SJCRH30 (cell line): ENCODE results near the gene DDR2. TPM values are rescaled to one million over a fixed set of nuclear protein-coding genes. Genes with fewer than 3 reads are reported as not detected.

Experiments
- DNase-seq, 2 experiments: peaks; one replicate each; pipeline ENCODE4 v3.0.0-alpha.2; 2015 to 2020
- H3K27ac ChIP-seq: fragments of 250-450 bp; sonication (Bioruptor Pico); 2 replicates; pipeline ENCODE4 v1.5.1; 2020; ENCODE audit warnings: mild to moderate bottlenecking, moderate library complexity
- H3K27me3 ChIP-seq: fragments of 250-450 bp; sonication (Bioruptor Pico); 2 replicates; pipeline ENCODE4 v1.5.1; 2020; ENCODE audit warnings: mild to moderate bottlenecking, moderate library complexity
- H3K36me3 ChIP-seq: fragments of 250-450 bp; sonication (Bioruptor Pico); 2 replicates; pipeline ENCODE4 v1.5.1; 2020; ENCODE audit warnings: mild to moderate bottlenecking, moderate library complexity
- H3K4me1 ChIP-seq: fragments of 250-450 bp; sonication (Bioruptor Pico); 2 replicates; pipeline ENCODE4 v1.5.1; 2020; ENCODE audit warnings: mild to moderate bottlenecking, moderate library complexity
- H3K4me3 ChIP-seq: fragments of 250-450 bp; sonication (Bioruptor Pico); 2 replicates; pipeline ENCODE4 v1.5.1; 2020; ENCODE audit warnings: mild to moderate bottlenecking, moderate library complexity
- H3K9me3 ChIP-seq: fragments of 250-450 bp; sonication (Bioruptor Pico); replicated peaks from 2 replicates; pipeline ENCODE4 v1.5.1; 2020; ENCODE audit warnings: mild to moderate bottlenecking, moderate library complexity
- total RNA-seq: library from RNA; depleted of rRNA; stranded (reverse); fragments of >200 nt; shearing (Covaris generic); gene quantifications from 2 replicates; pipeline ENCODE4 v1.2.3, GENCODE V29; 2014

The DDR2 gene
- total RNA-seq, 1 experiment from 2014 or later: 47.8 TPM

- H3K27ac ChIP-seq: no peak overlapping the region
- peaks cover 6% of the 10 kb centered on the region; the same call in 1 of the 2 replicates for H3K9me3 ChIP-seq
- H3K36me3 ChIP-seq: no peaks in the 10 kb centered on the region
- H3K4me3 ChIP-seq: no peak overlapping the region
- no peaks in the 10 kb centered on the region for H3K27me3 ChIP-seq
- DNase-seq: no peak
- no peaks in the 10 kb centered on the region for H3K4me1 ChIP-seq
Measured at GRCh38 chr1:162617513-162617912, 14.8 kb upstream of the DDR2 start.

- Histone ChIP-seq H3K4me1 (no peaks in the 10 kb centered on the region), H3K36me3 (no peaks in the 10 kb centered on the region), H3K4me3 (no peak overlapping the region), H3K27me3 (no peaks in the 10 kb centered on the region), H3K9me3 (peaks cover 6% of the 10 kb centered on the region; the same call in 1 of the 2 replicates), H3K27ac (no peak overlapping the region)
- no peak for DNase-seq
Measured at GRCh38 chr1:162619076-162619475, 13.2 kb upstream of the DDR2 start.

- peaks cover 6% of the 10 kb centered on the region; the same call in 1 of the 2 replicates for H3K9me3 ChIP-seq
Measured at GRCh38 chr1:162621256-162621655, 11.0 kb upstream of the DDR2 start.

GRCh38 chr1:162625679-162626078 lies 6.6 kb upstream of the DDR2 start:
- Histone ChIP-seq H3K4me3 (no peak overlapping the region), H3K9me3 (no peaks in the 10 kb centered on the region), H3K27ac (no peak overlapping the region), H3K36me3 (no peaks in the 10 kb centered on the region), H3K27me3 (no peaks in the 10 kb centered on the region), H3K4me1 (peaks cover 13% of the 10 kb centered on the region)
- no peak for DNase-seq

More at GRCh38 chr1:162621256-162621655, 11.0 kb upstream of the DDR2 start:
- Histone ChIP-seq H3K36me3 (no peaks in the 10 kb centered on the region), H3K27me3 (no peaks in the 10 kb centered on the region), H3K4me1 (no peaks in the 10 kb centered on the region), H3K27ac (no peak overlapping the region), H3K4me3 (no peak overlapping the region)
- no peak for DNase-seq

GRCh38 chr1:162626094-162626493 lies 6.2 kb upstream of the DDR2 start:
- no peak for DNase-seq
- Histone ChIP-seq H3K9me3 (no peaks in the 10 kb centered on the region), H3K27me3 (no peaks in the 10 kb centered on the region), H3K4me1 (peaks cover 13% of the 10 kb centered on the region), H3K27ac (no peak overlapping the region), H3K4me3 (no peak overlapping the region), H3K36me3 (no peaks in the 10 kb centered on the region)

GRCh38 chr1:162626761-162627160 lies 5.5 kb upstream of the DDR2 start:
- DNase-seq: no peak
- H3K4me1 ChIP-seq: peaks cover 13% of the 10 kb centered on the region
- no peaks in the 10 kb centered on the region for H3K9me3 ChIP-seq
- no peak overlapping the region for H3K27ac ChIP-seq
- H3K36me3 ChIP-seq: no peaks in the 10 kb centered on the region
- no peak overlapping the region for H3K4me3 ChIP-seq
- no peaks in the 10 kb centered on the region for H3K27me3 ChIP-seq

GRCh38 chr1:162627662-162628296 lies 4.5 kb upstream of the DDR2 start:
- no peak overlapping the region for H3K27ac ChIP-seq
- no peaks in the 10 kb centered on the region for H3K36me3 ChIP-seq
- DNase-seq: peak; percentile 22 to 50
- no peaks in the 10 kb centered on the region for H3K27me3 ChIP-seq
- H3K4me3 ChIP-seq: no peak overlapping the region
- H3K4me1 ChIP-seq: peaks cover 13% of the 10 kb centered on the region
- no peaks in the 10 kb centered on the region for H3K9me3 ChIP-seq

GRCh38 chr1:162629077-162629627 lies 3.1 kb upstream of the DDR2 start:
- H3K27ac ChIP-seq: no peak overlapping the region
- peaks cover 13% of the 10 kb centered on the region for H3K4me1 ChIP-seq
- H3K9me3 ChIP-seq: no peaks in the 10 kb centered on the region
- H3K4me3 ChIP-seq: no peak overlapping the region
- H3K27me3 ChIP-seq: no peaks in the 10 kb centered on the region
- no peak for DNase-seq
- no peaks in the 10 kb centered on the region for H3K36me3 ChIP-seq

GRCh38 chr1:162629651-162630050 lies 2.6 kb upstream of the DDR2 start:
- Histone ChIP-seq H3K27ac (no peak overlapping the region), H3K4me3 (no peak overlapping the region), H3K4me1 (peaks cover 13% of the 10 kb centered on the region), H3K9me3 (no peaks in the 10 kb centered on the region), H3K27me3 (no peaks in the 10 kb centered on the region), H3K36me3 (no peaks in the 10 kb centered on the region)
- DNase-seq: no peak

GRCh38 chr1:162631546-162632191 lies 595 bp upstream of the DDR2 start:
- Histone ChIP-seq H3K27ac (peak overlapping the region; percentile 93), H3K4me3 (peak overlapping the region; percentile 67), H3K36me3 (no peaks in the 10 kb centered on the region), H3K9me3 (no peaks in the 10 kb centered on the region), H3K4me1 (peaks cover 13% of the 10 kb centered on the region), H3K27me3 (no peaks in the 10 kb centered on the region)
- DNase-seq: peak; percentile 79 to 91

GRCh38 chr1:162632698-162633080 lies 425 bp downstream of the DDR2 start:
- Histone ChIP-seq H3K27me3 (no peaks in the 10 kb centered on the region), H3K27ac (peak overlapping the region; percentile 93), H3K36me3 (no peaks in the 10 kb centered on the region), H3K4me3 (peak overlapping the region; percentile 67), H3K9me3 (no peaks in the 10 kb centered on the region), H3K4me1 (peaks cover 13% of the 10 kb centered on the region)
- DNase-seq: peak; percentile 24 to 59

- H3K27me3 ChIP-seq: no peaks in the 10 kb centered on the region
- DNase-seq: peak; percentile 40 to 65
Measured at GRCh38 chr1:162633081-162633762, 958 bp downstream of the DDR2 start.

GRCh38 chr1:162635418-162635817 lies 3.2 kb downstream of the DDR2 start:
- no peaks in the 10 kb centered on the region for H3K27me3 ChIP-seq
- H3K27ac ChIP-seq: no peak overlapping the region
- no peak overlapping the region for H3K4me3 ChIP-seq
- no peaks in the 10 kb centered on the region for H3K9me3 ChIP-seq
- peaks cover 3% of the 10 kb centered on the region for H3K4me1 ChIP-seq
- no peak for DNase-seq
- H3K36me3 ChIP-seq: peaks cover 5% of the 10 kb centered on the region; the same call in 1 of the 2 replicates

More at GRCh38 chr1:162633081-162633762, 958 bp downstream of the DDR2 start:
- peak overlapping the region; percentile 93 for H3K27ac ChIP-seq
- peaks cover 13% of the 10 kb centered on the region for H3K4me1 ChIP-seq
- H3K4me3 ChIP-seq: peak overlapping the region; percentile 67
- H3K9me3 ChIP-seq: no peaks in the 10 kb centered on the region
- no peaks in the 10 kb centered on the region for H3K36me3 ChIP-seq

- Histone ChIP-seq H3K9me3 (no peaks in the 10 kb centered on the region), H3K4me3 (no peak overlapping the region), H3K27me3 (no peaks in the 10 kb centered on the region), H3K27ac (no peak overlapping the region), H3K36me3 (peaks cover 5% of the 10 kb centered on the region; the same call in 1 of the 2 replicates), H3K4me1 (no peaks in the 10 kb centered on the region; the same call in 1 of the 2 replicates)
- DNase-seq: no peak
Measured at GRCh38 chr1:162639718-162640117, 7.5 kb downstream of the DDR2 start.

- Histone ChIP-seq H3K27ac (no peak overlapping the region), H3K27me3 (no peaks in the 10 kb centered on the region), H3K36me3 (peaks cover 5% of the 10 kb centered on the region; the same call in 1 of the 2 replicates), H3K4me3 (no peak overlapping the region), H3K4me1 (no peaks in the 10 kb centered on the region), H3K9me3 (no peaks in the 10 kb centered on the region)
- DNase-seq: no peak
Measured at GRCh38 chr1:162641114-162641513, 8.8 kb downstream of the DDR2 start.
